Sigmoid colon (tissue), 4 donors: ENCODE measurements around the gene CHDH.

ENCODE experiments used
- CTCF ChIP-seq, 4 experiments: fragments of 450-650 bp in 3 of 4; fragments of 200-600 bp in 1 of 4; IDR thresholded peaks; one replicate each; pipeline ENCODE4 v1.5.1; 2016 to 2019; ENCODE audit warnings: antibody characterized with exemption in 4 of 4, mild to moderate bottlenecking in 3 of 4, moderate library complexity in 2 of 4
- EP300 ChIP-seq, 4 donors: sonication (generic); formaldehyde crosslinking; IDR thresholded peaks; one replicate each; pipeline ENCODE4 v1.6.1; 2017; ENCODE audit warnings: antibody characterized with exemption in 4 of 4
- POLR2A ChIP-seq, 2 donors: fragments of 450-650 bp; IDR thresholded peaks; one replicate each; pipeline ENCODE4 v1.6.1; 2016; ENCODE audit warnings: antibody characterized with exemption in 2 of 2, mild to moderate bottlenecking in 2 of 2, moderate library complexity in 2 of 2

- TF ChIP-seq CTCF (IDR thresholded peaks at IDR 0.05) (no peak), POLR2A (IDR thresholded peaks at IDR 0.05) (no peak), EP300 (IDR thresholded peaks at IDR 0.05) (no peak)
Observed at GRCh38 chr3:53805463-53806159, 40.6 kb downstream of the CHDH start.
